ENCODE results near the gene PMS1. TPM values are rescaled to one million over a fixed set of nuclear protein-coding genes. Genes with fewer than 3 reads are reported as not detected.

Gene PMS1
- total and polyA plus RNA-seq, 7 donors, result 4.6 to 20.3 (median 10.2) TPM

GRCh38 chr2:189900726-189901125 lies 116.5 kb downstream of the PMS1 start:
- H3K4me1 ChIP-seq, result no peaks in the 10 kb centered on the region
- H3K27ac ChIP-seq, result no peak overlapping the region
- H3K9me3 ChIP-seq, result no peaks in the 10 kb centered on the region
- no peaks in the 10 kb centered on the region for H3K36me3 ChIP-seq (ENCODE audit: insufficient read depth in 1 of 2, low read depth in 1 of 2)
- no peak for ATAC-seq
- TF ChIP-seq CTCF (IDR thresholded peaks at IDR 0.05), result no peak
- intact Hi-C loops (cut with DNase I), result no loop called here
- WGBS, 3 donors, result 75 to 82% (median 78%) methylated on average over 5 of the region's 5 CpGs
- no peak overlapping the region for H3K4me3 ChIP-seq
- DNase-seq, result no peak
- H3K27me3 ChIP-seq (ENCODE audit: insufficient read depth in 3 of 3, low read length in 2 of 3), result no peaks in the 10 kb centered on the region

GRCh38 chr2:189901664-189902063 lies 117.4 kb downstream of the PMS1 start:
- Histone ChIP-seq H3K36me3 (ENCODE audit: insufficient read depth in 1 of 2, low read depth in 1 of 2) (no peaks in the 10 kb centered on the region), H3K4me3 (no peak overlapping the region), H3K4me1 (no peaks in the 10 kb centered on the region), H3K27ac (no peak overlapping the region), H3K27me3 (ENCODE audit: insufficient read depth in 3 of 3, low read length in 2 of 3) (no peaks in the 10 kb centered on the region), H3K9me3 (no peaks in the 10 kb centered on the region)
- DNase-seq, result no peak
- intact Hi-C loops (cut with DNase I), result no loop called here
- ATAC-seq, result no peak
- no peak for TF ChIP-seq CTCF (IDR thresholded peaks at IDR 0.05)

GRCh38 chr2:189913821-189914220 lies 129.6 kb downstream of the PMS1 start:
- WGBS, 3 donors, result 31 to 52% (median 39%) methylated on average over 3 of the region's 3 CpGs
- DNase-seq, result no peak
- H3K27ac ChIP-seq, result no peak overlapping the region
- intact Hi-C loops (cut with DNase I), result no loop called here
- H3K4me3 ChIP-seq, result no peak overlapping the region
- H3K4me1 ChIP-seq, result no peaks in the 10 kb centered on the region
- H3K36me3 ChIP-seq (ENCODE audit: insufficient read depth in 1 of 2, low read depth in 1 of 2), result no peaks in the 10 kb centered on the region
- no peaks in the 10 kb centered on the region for H3K9me3 ChIP-seq
- no peak for TF ChIP-seq CTCF (IDR thresholded peaks at IDR 0.05)
- no peaks in the 10 kb centered on the region for H3K27me3 ChIP-seq (ENCODE audit: insufficient read depth in 3 of 3, low read length in 2 of 3)
- ATAC-seq, result no peak

- intact Hi-C loops (cut with DNase I), result no loop called here
- TF ChIP-seq CTCF (IDR thresholded peaks at IDR 0.05), result no peak
- ATAC-seq (no peak), DNase-seq (no peak)
- WGBS, 3 donors, result 93 to 96% (median 93%) methylated on average over 2 of the region's 2 CpGs
- Histone ChIP-seq H3K27me3 (ENCODE audit: insufficient read depth in 3 of 3, low read length in 2 of 3) (no peaks in the 10 kb centered on the region), H3K27ac (no peak overlapping the region), H3K36me3 (ENCODE audit: insufficient read depth in 1 of 2, low read depth in 1 of 2) (no peaks in the 10 kb centered on the region), H3K4me3 (no peak overlapping the region), H3K9me3 (no peaks in the 10 kb centered on the region), H3K4me1 (no peaks in the 10 kb centered on the region)
Observed at GRCh38 chr2:189916651-189917050, 132.4 kb downstream of the PMS1 start.

Other genes starting within 250 kb of the PMS1 start
- gene SLC40A1, start 203.7 kb upstream of the PMS1 start, total RNA-seq, result 10 to 100 TPM; 21.5 to 65.7 (median 34.6) TPM
- 10 to 100 TPM in 2 of 3 donors, 1 to 10 TPM in 1; 8.4 to 49.1 (median 19.4) TPM for gene SLC40A1, start 203.7 kb upstream of the PMS1 start, polyA plus RNA-seq
- gene ASNSD1, start 123.0 kb upstream of the PMS1 start, total RNA-seq, result 10 to 100 TPM; 50.8 to 67.0 (median 62.0) TPM
- 100 to 1,000 TPM in 1 of 3 donors, 10 to 100 TPM in 2; 57.9 to 148 (median 66.6) TPM for gene ASNSD1, start 123.0 kb upstream of the PMS1 start, polyA plus RNA-seq
- 1 to 10 TPM; 4.1 to 8.7 (median 6.0) TPM for gene ANKAR, start 109.8 kb upstream of the PMS1 start, total RNA-seq
- 1 to 10 TPM in 1 of 3 donors, under 1 TPM in 2; 0.72 to 3.6 (median 0.98) TPM for gene ANKAR, start 109.8 kb upstream of the PMS1 start, polyA plus RNA-seq
- 1 to 10 TPM; 3.4 to 5.9 (median 4.5) TPM for gene OSGEPL1, start 21.7 kb upstream of the PMS1 start, total RNA-seq
- 10 to 100 TPM in 1 of 3 donors, 1 to 10 TPM in 2; 2.9 to 12.3 (median 4.1) TPM for gene OSGEPL1, start 21.7 kb upstream of the PMS1 start, polyA plus RNA-seq
- gene ORMDL1, start 111 bp upstream of the PMS1 start, total RNA-seq, result 10 to 100 TPM; 18.7 to 22.2 (median 20.1) TPM
- 10 to 100 TPM; 24.0 to 54.5 (median 41.2) TPM for gene ORMDL1, start 111 bp upstream of the PMS1 start, polyA plus RNA-seq